Stimulated activated CD8-positive, alpha-beta memory T cell treated with anti-CD3 and anti-CD28 coated beads, Interleukin-15, amount 100 ng/mL, for 1 hour (primary cell): ENCODE measurements around the gene KIF2A.
A peak's percentile ranks its signal among the peaks of the same experiment; 100 is the strongest.

ENCODE experiments used
- DNase-seq: peaks from one replicate; pipeline ENCODE4 v3.0.0-alpha.2; 2020; ENCODE audit warnings: low read depth

KIF2A gene

GRCh38 chr5:62385131-62385530, 79.1 kb downstream of the KIF2A start:
- DNase-seq: no peak

- no peak for DNase-seq
These were observed 79.9 kb downstream of the KIF2A start for GRCh38 chr5:62385816-62386400.

GRCh38 chr5:62386824-62387223, 80.8 kb downstream of the KIF2A start:
- DNase-seq: no peak

- no peak for DNase-seq
These were observed 89.4 kb downstream of the KIF2A start for GRCh38 chr5:62395210-62395950.

- peak; percentile 85 for DNase-seq
These were observed 97.6 kb downstream of the KIF2A start, which contains the start of gene DIMT1 for GRCh38 chr5:62403411-62404250. DIMT1 (minus strand) TSS chr5:62403905; CDS start chr5:62403772, 133 bp downstream.

- DNase-seq: peak; percentile 97
These were observed 106.7 kb downstream of the KIF2A start, which contains the start of gene IPO11 for GRCh38 chr5:62412549-62413329. IPO11 (plus strand) TSS chr5:62412763; CDS start chr5:62437280, 24,517 bp downstream.

- DNase-seq: no peak
These were observed 107.7 kb downstream of the KIF2A start for GRCh38 chr5:62413711-62414110.

- no peak for DNase-seq
These were observed 112.6 kb downstream of the KIF2A start for GRCh38 chr5:62418462-62419076.

GRCh38 chr5:62419609-62420008, 113.6 kb downstream of the KIF2A start:
- DNase-seq: no peak

GRCh38 chr5:62421414-62421813, 115.4 kb downstream of the KIF2A start:
- no peak for DNase-seq

GRCh38 chr5:62424763-62425162, 118.8 kb downstream of the KIF2A start:
- no peak for DNase-seq

GRCh38 chr5:62431735-62432620, 126.0 kb downstream of the KIF2A start:
- DNase-seq: no peak

- DNase-seq: no peak
These were observed 126.6 kb downstream of the KIF2A start for GRCh38 chr5:62432621-62433064.
